Measurements from ENCODE around the gene SERPINB1. TPM values are rescaled to one million over a fixed set of nuclear protein-coding genes. Genes with fewer than 3 reads are reported as not detected.

The SERPINB1 gene
- total RNA-seq, 3 donors from 2014 or later (not counting 1 experiment from before 2014, with no cell fraction given) = 74.8 to 80.2 (median 78.1) TPM

DNA sequence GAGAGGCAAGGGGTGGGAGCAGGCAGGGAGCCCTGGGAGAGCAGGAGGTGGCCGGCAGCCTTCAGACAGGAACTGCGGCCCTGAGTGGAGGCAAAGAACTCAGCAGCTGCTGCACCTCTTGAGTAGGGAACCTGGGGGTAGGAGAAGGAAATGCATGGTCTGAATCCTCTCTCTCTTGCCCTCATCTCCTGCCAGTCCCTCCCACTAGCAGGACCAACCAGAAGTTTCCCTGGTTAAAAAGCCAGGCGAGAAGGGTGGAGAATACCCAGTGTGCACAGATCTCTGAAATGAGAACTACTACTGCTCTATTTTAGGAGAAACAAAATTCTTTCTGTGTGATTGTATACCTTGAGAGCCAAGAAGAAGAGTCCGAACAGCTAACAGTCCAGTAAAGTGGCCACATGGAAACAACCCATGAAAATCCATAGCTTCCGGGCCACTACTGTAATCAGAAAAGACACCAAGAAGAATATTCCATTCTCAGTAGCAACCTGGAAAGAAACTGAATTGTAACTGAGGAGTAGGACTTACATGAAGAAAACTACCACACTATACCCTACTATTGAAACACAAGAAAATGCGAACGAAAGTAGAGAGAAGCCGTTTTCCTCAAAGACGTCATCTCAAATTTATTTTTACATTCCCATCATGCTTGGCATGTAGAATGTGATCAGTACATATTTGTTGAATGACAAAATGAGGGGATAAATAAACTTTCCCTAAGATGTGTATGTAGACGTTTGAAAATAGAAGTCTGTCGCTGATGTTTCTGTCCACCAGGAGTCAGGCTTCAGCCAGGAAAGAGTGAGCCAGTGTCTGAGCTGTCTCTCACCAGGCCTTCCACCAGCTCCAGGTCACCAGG, 50.8 kb downstream of the SERPINB1 start:
- H3K4me1 Mint-ChIP-seq = peaks cover 47 to 50% of the 10 kb centered on the region in 2 donors
- ATAC-seq (peak; percentile 71 to 81 (median 76)), DNase-seq (peak; percentile 46 to 75)
- H3K9me3 Mint-ChIP-seq = no peaks in the 10 kb centered on the region
- H3K27ac Mint-ChIP-seq = peak overlapping the region; percentile 93 to 94
- Histone ChIP-seq H3K27ac (ENCODE audit: low read length) (peak overlapping the region; percentile 17), H3K27me3 (ENCODE audit: control insufficient read depth, insufficient read depth, low read length) (no peaks in the 10 kb centered on the region), H3K4me3 (ENCODE audit: low read length) (no peak overlapping the region), H3K9me3 (ENCODE audit: control insufficient read depth, insufficient read depth, low read length) (no peaks in the 10 kb centered on the region), H3K4me1 (ENCODE audit: control insufficient read depth, insufficient read depth, low read length) (peaks cover 46% of the 10 kb centered on the region), H3K36me3 (ENCODE audit: control insufficient read depth, insufficient read depth, low read length) (peaks cover 5% of the 10 kb centered on the region)
- WGBS (ENCODE audit: insufficient coverage) = 59% methylated on average over 6 of the region's 11 CpGs
- intact Hi-C loops (cut with micrococcal nuclease) = loop anchor here (1.0 to 10.0 kb wide), 6 partner anchors 51 to 264 kb away; no protein-coding TSS in a partner anchor
- TF ChIP-seq, protein P1, sequence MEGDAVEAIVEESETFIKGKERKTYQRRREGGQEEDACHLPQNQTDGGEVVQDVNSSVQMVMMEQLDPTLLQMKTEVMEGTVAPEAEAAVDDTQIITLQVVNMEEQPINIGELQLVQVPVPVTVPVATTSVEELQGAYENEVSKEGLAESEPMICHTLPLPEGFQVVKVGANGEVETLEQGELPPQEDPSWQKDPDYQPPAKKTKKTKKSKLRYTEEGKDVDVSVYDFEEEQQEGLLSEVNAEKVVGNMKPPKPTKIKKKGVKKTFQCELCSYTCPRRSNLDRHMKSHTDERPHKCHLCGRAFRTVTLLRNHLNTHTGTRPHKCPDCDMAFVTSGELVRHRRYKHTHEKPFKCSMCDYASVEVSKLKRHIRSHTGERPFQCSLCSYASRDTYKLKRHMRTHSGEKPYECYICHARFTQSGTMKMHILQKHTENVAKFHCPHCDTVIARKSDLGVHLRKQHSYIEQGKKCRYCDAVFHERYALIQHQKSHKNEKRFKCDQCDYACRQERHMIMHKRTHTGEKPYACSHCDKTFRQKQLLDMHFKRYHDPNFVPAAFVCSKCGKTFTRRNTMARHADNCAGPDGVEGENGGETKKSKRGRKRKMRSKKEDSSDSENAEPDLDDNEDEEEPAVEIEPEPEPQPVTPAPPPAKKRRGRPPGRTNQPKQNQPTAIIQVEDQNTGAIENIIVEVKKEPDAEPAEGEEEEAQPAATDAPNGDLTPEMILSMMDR (IDR thresholded peaks at IDR 0.05) = peak; percentile 79
- peak overlapping the region; percentile 85 for H3K4me3 Mint-ChIP-seq
- H3K27me3 Mint-ChIP-seq (ENCODE audit: low read depth in 2 of 2) = no peaks in the 10 kb centered on the region
- H3K36me3 Mint-ChIP-seq = no peaks in the 10 kb centered on the region

DNA sequence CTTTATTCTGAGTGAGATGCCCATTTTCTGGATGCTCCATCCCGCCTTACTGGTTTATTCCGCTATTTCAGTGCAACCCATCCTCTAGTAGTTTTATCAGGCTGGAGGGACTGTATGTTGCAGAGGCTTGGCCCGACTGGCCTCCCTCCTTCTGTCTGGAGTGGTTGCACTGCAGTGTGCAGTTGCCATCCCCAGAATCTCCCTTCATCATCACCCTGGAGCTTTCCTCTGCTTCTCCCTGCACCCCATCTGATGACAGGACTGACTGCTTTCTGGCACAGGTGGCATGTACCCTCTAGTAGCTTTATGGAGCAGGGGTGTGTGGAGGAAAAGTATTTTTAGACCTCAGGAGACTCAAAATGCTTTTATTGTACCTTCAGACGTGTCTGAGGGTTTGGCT, 55.4 kb downstream of the SERPINB1 start:
- no peaks in the 10 kb centered on the region for H3K9me3 ChIP-seq (ENCODE audit: control insufficient read depth, insufficient read depth, low read length)
- TF ChIP-seq, protein P1 (IDR thresholded peaks at IDR 0.05) = no peak
- no peak overlapping the region for H3K4me3 ChIP-seq (ENCODE audit: low read length)
- no peaks in the 10 kb centered on the region for H3K27me3 ChIP-seq (ENCODE audit: control insufficient read depth, insufficient read depth, low read length)
- intact Hi-C loops (cut with micrococcal nuclease) = no loop called here
- no peaks in the 10 kb centered on the region for H3K27me3 Mint-ChIP-seq (ENCODE audit: low read depth in 2 of 2)
- WGBS (ENCODE audit: insufficient coverage) = 68% methylated on average over 4 of the region's 4 CpGs
- no peak for ATAC-seq
- H3K9me3 Mint-ChIP-seq = no peaks in the 10 kb centered on the region
- no peak for DNase-seq
- H3K27ac ChIP-seq (ENCODE audit: low read length) = no peak overlapping the region
- H3K36me3 ChIP-seq (ENCODE audit: control insufficient read depth, insufficient read depth, low read length) = peaks cover 35% of the 10 kb centered on the region
- no peak overlapping the region for H3K4me3 Mint-ChIP-seq
- H3K4me1 Mint-ChIP-seq = peaks cover 28 to 36% of the 10 kb centered on the region in 2 donors
- no peak overlapping the region for H3K27ac Mint-ChIP-seq
- no peaks in the 10 kb centered on the region for H3K36me3 Mint-ChIP-seq
- peaks cover 9% of the 10 kb centered on the region for H3K4me1 ChIP-seq (ENCODE audit: control insufficient read depth, insufficient read depth, low read length)

GRCh38 chr6:2784930-2785329, 56.7 kb downstream of the SERPINB1 start:
- H3K27ac Mint-ChIP-seq = peak overlapping the region in 1 of 2 donors; percentile 69
- no peaks in the 10 kb centered on the region for H3K27me3 Mint-ChIP-seq (ENCODE audit: low read depth in 2 of 2)
- peaks cover 43% of the 10 kb centered on the region for H3K36me3 ChIP-seq (ENCODE audit: control insufficient read depth, insufficient read depth, low read length)
- H3K27ac ChIP-seq (ENCODE audit: low read length) = no peak overlapping the region
- TF ChIP-seq, protein P1 (IDR thresholded peaks at IDR 0.05) = no peak
- H3K4me3 Mint-ChIP-seq = no peak overlapping the region
- H3K9me3 ChIP-seq (ENCODE audit: control insufficient read depth, insufficient read depth, low read length) = no peaks in the 10 kb centered on the region
- H3K4me1 Mint-ChIP-seq = peaks cover 23 to 28% of the 10 kb centered on the region in 2 donors
- ATAC-seq (no peak), DNase-seq (no peak)
- H3K4me3 ChIP-seq (ENCODE audit: low read length) = no peak overlapping the region
- intact Hi-C loops (cut with micrococcal nuclease) = no loop called here
- H3K4me1 ChIP-seq (ENCODE audit: control insufficient read depth, insufficient read depth, low read length) = peaks cover 4% of the 10 kb centered on the region
- H3K36me3 Mint-ChIP-seq = no peaks in the 10 kb centered on the region
- H3K27me3 ChIP-seq (ENCODE audit: control insufficient read depth, insufficient read depth, low read length) = no peaks in the 10 kb centered on the region
- 94% methylated on average over 7 of the region's 7 CpGs for whole genome bisulfite sequencing (ENCODE audit: insufficient coverage)
- no peaks in the 10 kb centered on the region for H3K9me3 Mint-ChIP-seq
